Left lung (tissue), 10 donors: ENCODE measurements around the gene ZNF490. TPM values are rescaled to one million over a fixed set of nuclear protein-coding genes. Genes with fewer than 3 reads are reported as not detected.
"Not testable (repeated sequence)": the region's sequence is repeated elsewhere in the genome, so short reads cannot be mapped to it uniquely, and the experiment has no call there.

ENCODE experiments used
- ATAC-seq: fragments of 200-7000 bp; cut with Tn5 transposase; one replicate; pipeline ENCODE4 v1.9.1; 2020; ENCODE audit warnings: moderate library complexity
- DNase-seq, 4 donors: peaks; one replicate each; pipeline ENCODE4 v3.0.0-alpha.2; 2013 to 2020
- H3K27ac ChIP-seq, 2 donors: fragments of 200-600 bp; sonication (generic) in 1 of 2; one replicate each; pipeline versions ENCODE4 v1.5.0 to v1.8.0; 2020 to 2021
- H3K27me3 ChIP-seq, 2 donors: fragments of 200-600 bp; sonication (generic) in 1 of 2; one replicate each; pipeline versions ENCODE4 v1.5.0 to v1.8.0; 2020 to 2021
- H3K36me3 ChIP-seq, 2 donors: fragments of 200-600 bp; sonication (generic) in 1 of 2; one replicate each; pipeline versions ENCODE4 v1.5.0 to v1.8.0; 2020 to 2021
- H3K4me1 ChIP-seq, 2 donors: fragments of 200-600 bp; one replicate each; pipeline ENCODE4 v1.8.0; 2021
- H3K4me3 ChIP-seq, 2 donors: fragments of 200-600 bp; sonication (generic) in 1 of 2; one replicate each; pipeline versions ENCODE4 v1.5.0 to v1.8.0; 2020 to 2021; ENCODE audit warnings: mild to moderate bottlenecking in 1 of 2
- H3K9me3 ChIP-seq, 2 donors: fragments of 200-600 bp; sonication (generic) in 1 of 2; one replicate each; pipeline versions ENCODE4 v1.5.0 to v1.8.0; 2020 to 2021
- intact Hi-C, 2 donors: fragments of 100-400 bp; cut with DNase I; formaldehyde crosslinking; loops; one replicate each; pipeline versions ENCODE4 v1.11.2 to v1.14.2; 2022
- polyA plus RNA-seq, 6 donors: library from polyadenylated mRNA; unstranded; fragments of 120-200 nt; gene quantifications; one replicate each; pipeline ENCODE4 v1.2.1, GENCODE V29; 2013; ENCODE audit not compliant: insufficient read length in 6 of 6
- total RNA-seq, 2 donors: library from RNA; stranded (reverse); fragmentation: NEBNext Ultra II Directional; extraction: Animal tissue kit (Norgen Biotek cat#: 25700); gene quantifications; one replicate each; pipeline ENCODE4 v1.2.1, GENCODE V29; 2021
- TF ChIP-seq, protein P1 (sequence below), 2 donors: fragments of 200-600 bp; sonication (generic) in 1 of 2; IDR thresholded peaks; one replicate each; pipeline versions ENCODE4 v1.5.0 to v1.8.0; 2021; ENCODE audit warnings: antibody characterized with exemption in 2 of 2
- donor health status: DM: no; HTN: yes; CAD: no.
- donor health status: DM: no; HTN: no; CAD: no.

The ZNF490 gene
- total and polyA plus RNA-seq, 8 donors, result 5.1 to 11.7 (median 5.7) TPM

DNA sequence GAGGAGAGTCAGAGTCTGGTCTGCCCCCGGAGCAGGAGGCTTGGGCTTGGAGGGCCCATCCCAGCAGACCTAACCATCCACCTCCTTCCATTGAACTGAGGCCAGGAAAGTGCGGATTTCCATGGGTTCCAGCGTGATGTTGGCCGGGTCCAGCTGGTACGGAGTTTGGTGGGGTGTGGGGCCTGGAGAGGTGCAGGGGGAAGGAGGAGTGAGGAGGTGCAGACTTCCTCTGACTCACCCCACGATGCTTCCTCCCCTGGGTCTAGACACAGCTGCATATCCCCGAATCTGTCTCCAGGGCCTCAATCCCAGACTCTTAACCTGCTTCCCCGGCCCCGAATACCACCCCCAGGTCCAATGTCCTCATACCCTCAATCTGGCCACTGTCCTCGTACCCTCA lies 35.9 kb upstream of the ZNF490 start:
- H3K9me3 ChIP-seq, result no peaks in the 10 kb centered on the region
- DNase-seq (peak in 1 of 4 donors; percentile 41), ATAC-seq (no peak)
- H3K4me1 ChIP-seq, result peaks cover 7 to 23% of the 10 kb centered on the region in 2 donors
- H3K4me3 ChIP-seq, result no peak overlapping the region
- no peaks in the 10 kb centered on the region for H3K27me3 ChIP-seq
- intact Hi-C loops, result no loop called here
- TF ChIP-seq, protein P1, sequence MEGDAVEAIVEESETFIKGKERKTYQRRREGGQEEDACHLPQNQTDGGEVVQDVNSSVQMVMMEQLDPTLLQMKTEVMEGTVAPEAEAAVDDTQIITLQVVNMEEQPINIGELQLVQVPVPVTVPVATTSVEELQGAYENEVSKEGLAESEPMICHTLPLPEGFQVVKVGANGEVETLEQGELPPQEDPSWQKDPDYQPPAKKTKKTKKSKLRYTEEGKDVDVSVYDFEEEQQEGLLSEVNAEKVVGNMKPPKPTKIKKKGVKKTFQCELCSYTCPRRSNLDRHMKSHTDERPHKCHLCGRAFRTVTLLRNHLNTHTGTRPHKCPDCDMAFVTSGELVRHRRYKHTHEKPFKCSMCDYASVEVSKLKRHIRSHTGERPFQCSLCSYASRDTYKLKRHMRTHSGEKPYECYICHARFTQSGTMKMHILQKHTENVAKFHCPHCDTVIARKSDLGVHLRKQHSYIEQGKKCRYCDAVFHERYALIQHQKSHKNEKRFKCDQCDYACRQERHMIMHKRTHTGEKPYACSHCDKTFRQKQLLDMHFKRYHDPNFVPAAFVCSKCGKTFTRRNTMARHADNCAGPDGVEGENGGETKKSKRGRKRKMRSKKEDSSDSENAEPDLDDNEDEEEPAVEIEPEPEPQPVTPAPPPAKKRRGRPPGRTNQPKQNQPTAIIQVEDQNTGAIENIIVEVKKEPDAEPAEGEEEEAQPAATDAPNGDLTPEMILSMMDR (IDR thresholded peaks at IDR 0.05), result no peak
- peaks cover 0 to 32% of the 10 kb centered on the region in 2 donors for H3K36me3 ChIP-seq
- H3K27ac ChIP-seq, result no peak overlapping the region

DNA sequence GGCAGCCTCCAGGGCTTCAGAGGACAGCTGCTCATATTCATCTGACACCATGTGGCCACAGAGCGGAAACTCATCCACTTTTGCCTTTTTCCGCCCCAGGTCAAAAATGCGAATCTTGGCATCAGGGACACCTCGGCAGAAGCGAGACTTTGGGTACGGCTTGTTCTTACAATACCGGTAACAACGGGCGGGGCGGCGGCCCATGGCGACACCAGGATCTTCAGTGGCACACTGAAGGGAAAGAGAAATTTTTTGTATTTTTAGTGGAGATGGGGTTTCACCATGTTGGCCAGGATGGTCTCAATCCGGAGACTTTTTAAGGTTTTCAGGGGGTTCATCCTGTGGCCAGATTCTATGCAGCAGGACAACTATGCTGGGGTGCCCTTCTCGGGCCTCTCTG lies 33.1 kb upstream of the ZNF490 start:
- ATAC-seq, H3K27me3 ChIP-seq, intact Hi-C loops, H3K27ac ChIP-seq, H3K4me3 ChIP-seq, H3K9me3 ChIP-seq, DNase-seq: not testable (repeated sequence)
- Histone ChIP-seq H3K4me1 (peaks cover 10 to 34% of the 10 kb centered on the region in 2 donors), H3K36me3 (peaks cover 0 to 27% of the 10 kb centered on the region in 2 donors)

DNA sequence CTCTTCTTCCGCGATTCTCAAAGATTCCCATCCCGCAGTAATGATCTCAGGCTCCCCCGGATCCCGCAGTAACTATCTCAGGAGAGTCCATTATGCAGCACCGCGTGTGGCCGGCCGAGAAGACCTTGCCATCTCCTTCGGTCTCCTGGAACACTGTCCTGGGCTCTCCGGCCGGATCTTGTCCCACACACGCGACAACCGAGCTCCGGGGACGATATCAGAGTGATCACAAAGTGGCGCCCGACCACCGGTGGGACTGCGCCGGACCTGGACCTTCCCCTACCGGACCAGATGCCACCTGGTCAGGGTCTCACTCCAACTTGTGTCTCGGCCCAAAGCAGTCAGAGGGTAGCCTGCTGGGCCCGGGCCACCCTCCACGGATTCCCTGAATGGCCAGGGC lies 31.9 kb upstream of the ZNF490 start:
- H3K27me3 ChIP-seq, result no peaks in the 10 kb centered on the region
- no peaks in the 10 kb centered on the region for H3K9me3 ChIP-seq
- DNase-seq, result peak in 1 of 4 donors; percentile 72
- intact Hi-C loops, result no loop called here
- H3K4me3 ChIP-seq, result no peak overlapping the region
- TF ChIP-seq, protein P1 (IDR thresholded peaks at IDR 0.05), result no peak
- peaks cover 3 to 24% of the 10 kb centered on the region in 2 donors for H3K4me1 ChIP-seq
- H3K36me3 ChIP-seq, result peaks cover 0 to 27% of the 10 kb centered on the region in 2 donors
- H3K27ac ChIP-seq, result no peak overlapping the region
- ATAC-seq, result no peak

DNA sequence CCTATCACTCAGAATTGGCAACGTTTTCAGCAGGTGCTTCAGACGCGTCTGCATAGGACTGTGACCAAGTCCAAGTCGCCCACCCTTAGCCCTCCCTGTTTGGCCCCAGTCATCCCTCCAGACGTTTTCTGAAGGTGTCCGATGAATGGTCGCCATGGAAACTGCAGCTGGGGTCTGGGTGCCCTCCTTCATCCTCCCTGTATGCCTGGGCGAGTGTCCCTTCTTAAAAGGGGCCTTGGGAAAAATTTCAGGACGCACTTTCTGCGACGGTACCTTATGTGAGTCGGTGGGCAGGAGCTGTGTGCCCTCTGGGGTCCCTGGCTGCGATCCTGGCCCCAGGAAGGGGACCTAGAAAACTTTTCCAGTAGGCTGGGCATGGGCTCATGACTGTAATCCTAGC lies 30.8 kb upstream of the ZNF490 start:
- no peak overlapping the region for H3K27ac ChIP-seq
- H3K27me3 ChIP-seq, result no peaks in the 10 kb centered on the region
- peaks cover 0 to 24% of the 10 kb centered on the region in 2 donors for H3K36me3 ChIP-seq
- DNase-seq (peak in 1 of 4 donors; percentile 13), ATAC-seq (no peak)
- peaks cover 3 to 15% of the 10 kb centered on the region in 2 donors for H3K4me1 ChIP-seq
- TF ChIP-seq, protein P1 (IDR thresholded peaks at IDR 0.05), result no peak
- no peak overlapping the region for H3K4me3 ChIP-seq
- no peaks in the 10 kb centered on the region for H3K9me3 ChIP-seq
- intact Hi-C loops, result no loop called here

DNA sequence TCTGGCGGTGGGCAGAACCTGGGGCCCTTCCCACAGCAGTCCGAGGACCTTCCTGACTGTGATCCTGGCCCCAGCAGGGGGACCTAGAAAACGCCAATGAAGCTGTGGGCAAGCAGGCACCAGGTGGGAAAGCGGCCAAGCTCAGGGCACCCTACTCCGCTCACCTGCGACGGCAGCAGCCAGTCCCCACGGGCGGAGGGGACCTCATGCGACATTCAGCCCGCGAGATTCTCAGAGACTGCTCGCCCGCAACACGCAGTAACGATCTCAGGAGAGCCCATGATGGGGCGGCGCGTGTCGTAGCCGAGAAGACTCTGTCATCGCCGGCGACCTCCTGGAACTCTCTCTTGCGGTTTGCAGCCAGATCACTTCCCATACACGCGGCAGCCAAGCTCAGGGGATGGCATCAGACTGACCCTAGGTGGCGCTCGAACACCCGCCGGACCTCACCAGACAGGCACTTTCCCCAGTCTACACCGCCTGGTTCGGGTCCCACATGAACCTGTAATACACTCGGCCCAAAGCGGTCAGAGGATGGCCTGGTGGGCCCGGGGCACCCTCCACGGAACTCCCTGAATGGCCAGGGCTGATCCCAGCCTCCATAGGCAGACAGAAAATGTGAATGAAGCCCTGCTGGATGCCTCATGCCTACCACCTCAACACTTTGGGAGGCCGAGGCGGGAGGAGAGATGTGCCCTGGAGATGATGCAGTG lies 29.4 kb upstream of the ZNF490 start:
- ATAC-seq, result peak; percentile 99
- TF ChIP-seq, protein P1 (IDR thresholded peaks at IDR 0.05), result peak; percentile 83 to 85
- peaks cover 0 to 17% of the 10 kb centered on the region in 2 donors for H3K36me3 ChIP-seq
- H3K9me3 ChIP-seq, result no peaks in the 10 kb centered on the region
- peaks cover 3 to 12% of the 10 kb centered on the region in 2 donors for H3K4me1 ChIP-seq
- no peak overlapping the region for H3K27ac ChIP-seq
- intact Hi-C loops, result no loop called here
- DNase-seq, result peak; percentile 59 to 94 (median 84)
- no peaks in the 10 kb centered on the region for H3K27me3 ChIP-seq
- peak overlapping the region in 1 of 2 donors; percentile 16 for H3K4me3 ChIP-seq
